ENCODE data around the gene SMYD4. TPM values are rescaled to one million over a fixed set of nuclear protein-coding genes. Genes with fewer than 3 reads are reported as not detected.

Gene SMYD4
- total and polyA plus RNA-seq, 10 donors = 3.8 to 28.1 (median 20.5) TPM

GRCh38 chr17:1807890-1808289 lies 21.8 kb downstream of the SMYD4 start:
- no peak for TF ChIP-seq POLR2AphosphoS5 (IDR thresholded peaks at IDR 0.05)
- TF ChIP-seq, protein P1, sequence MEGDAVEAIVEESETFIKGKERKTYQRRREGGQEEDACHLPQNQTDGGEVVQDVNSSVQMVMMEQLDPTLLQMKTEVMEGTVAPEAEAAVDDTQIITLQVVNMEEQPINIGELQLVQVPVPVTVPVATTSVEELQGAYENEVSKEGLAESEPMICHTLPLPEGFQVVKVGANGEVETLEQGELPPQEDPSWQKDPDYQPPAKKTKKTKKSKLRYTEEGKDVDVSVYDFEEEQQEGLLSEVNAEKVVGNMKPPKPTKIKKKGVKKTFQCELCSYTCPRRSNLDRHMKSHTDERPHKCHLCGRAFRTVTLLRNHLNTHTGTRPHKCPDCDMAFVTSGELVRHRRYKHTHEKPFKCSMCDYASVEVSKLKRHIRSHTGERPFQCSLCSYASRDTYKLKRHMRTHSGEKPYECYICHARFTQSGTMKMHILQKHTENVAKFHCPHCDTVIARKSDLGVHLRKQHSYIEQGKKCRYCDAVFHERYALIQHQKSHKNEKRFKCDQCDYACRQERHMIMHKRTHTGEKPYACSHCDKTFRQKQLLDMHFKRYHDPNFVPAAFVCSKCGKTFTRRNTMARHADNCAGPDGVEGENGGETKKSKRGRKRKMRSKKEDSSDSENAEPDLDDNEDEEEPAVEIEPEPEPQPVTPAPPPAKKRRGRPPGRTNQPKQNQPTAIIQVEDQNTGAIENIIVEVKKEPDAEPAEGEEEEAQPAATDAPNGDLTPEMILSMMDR (IDR thresholded peaks at IDR 0.05 in 8 of 11, conservative IDR thresholded peaks at IDR 0.05 in 3 of 11) = no peak
- H3K4me1 ChIP-seq = no peaks in the 10 kb centered on the region
- DNase-seq = no peak
- intact Hi-C loops (cut with DNase I; ENCODE audit: low total_unique reads) = no loop called here
- peaks cover 5 to 84% (median 25%) of the 10 kb centered on the region in 6 donors for H3K36me3 ChIP-seq
- no peaks in the 10 kb centered on the region for H3K9me3 ChIP-seq
- no peak overlapping the region for H3K4me3 ChIP-seq
- H3K27me3 ChIP-seq (replicated peaks in 1 of 7) = no peaks in the 10 kb centered on the region
- 93 to 96% (median 95%) methylated on average over 6 of the region's 6 CpGs for WGBS, 5 donors
- H3K27ac ChIP-seq = no peak overlapping the region

DNA sequence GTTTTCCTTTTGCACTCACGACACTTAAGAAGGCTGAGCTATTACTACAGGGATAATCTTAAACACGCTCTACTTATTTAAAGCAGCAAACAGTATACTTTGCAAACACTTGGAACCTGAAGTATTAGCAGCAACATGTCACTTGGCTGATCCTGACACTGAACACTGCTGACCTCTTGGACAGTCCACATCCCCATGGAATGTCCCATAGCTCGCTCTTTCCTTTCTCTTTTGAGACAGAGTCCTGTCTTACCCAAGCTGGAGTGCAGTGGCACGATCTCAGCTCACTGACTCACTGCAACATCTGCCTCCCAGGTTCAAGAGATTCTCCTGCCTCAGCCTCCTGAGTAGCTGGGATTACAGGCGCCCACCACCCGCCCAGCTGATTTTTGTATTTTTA lies 26.4 kb downstream of the SMYD4 start:
- intact Hi-C loops (cut with DNase I; ENCODE audit: low total_unique reads) = no loop called here
- Histone ChIP-seq H3K4me1 (no peaks in the 10 kb centered on the region), H3K27ac (no peak overlapping the region), H3K4me3 (no peak overlapping the region), H3K9me3 (no peaks in the 10 kb centered on the region), H3K27me3 (replicated peaks in 1 of 7) (no peaks in the 10 kb centered on the region), H3K36me3 (peaks cover 0 to 88% (median 36%) of the 10 kb centered on the region in 6 donors)
- DNase-seq = peak; percentile 15
- whole genome bisulfite sequencing, 5 donors = 89 to 95% (median 93%) methylated on average over 6 of the region's 6 CpGs
- TF ChIP-seq, protein P1 (IDR thresholded peaks at IDR 0.05 in 8 of 11, conservative IDR thresholded peaks at IDR 0.05 in 3 of 11) = peak in 1 of 11 experiments; percentile 6
- TF ChIP-seq POLR2A (IDR thresholded peaks at IDR 0.05) = no peak

GRCh38 chr17:1802429-1802828 lies 27.3 kb downstream of the SMYD4 start:
- peaks cover 0 to 94% (median 36%) of the 10 kb centered on the region in 6 donors for H3K36me3 ChIP-seq
- no peaks in the 10 kb centered on the region for H3K27me3 ChIP-seq (replicated peaks in 1 of 7)
- H3K4me1 ChIP-seq = no peaks in the 10 kb centered on the region
- intact Hi-C loops (cut with DNase I; ENCODE audit: low total_unique reads) = no loop called here
- no peak overlapping the region for H3K4me3 ChIP-seq
- 91 to 100% (median 94%) methylated on average over 1 of the region's 1 CpG for WGBS, 5 donors
- no peak overlapping the region for H3K27ac ChIP-seq
- no peak for DNase-seq
- TF ChIP-seq POLR2AphosphoS5 (IDR thresholded peaks at IDR 0.05) (no peak), POLR2A (IDR thresholded peaks at IDR 0.05) (no peak)
- TF ChIP-seq, protein P1 (IDR thresholded peaks at IDR 0.05 in 8 of 11, conservative IDR thresholded peaks at IDR 0.05 in 3 of 11) = no peak
- H3K9me3 ChIP-seq = no peaks in the 10 kb centered on the region

DNA sequence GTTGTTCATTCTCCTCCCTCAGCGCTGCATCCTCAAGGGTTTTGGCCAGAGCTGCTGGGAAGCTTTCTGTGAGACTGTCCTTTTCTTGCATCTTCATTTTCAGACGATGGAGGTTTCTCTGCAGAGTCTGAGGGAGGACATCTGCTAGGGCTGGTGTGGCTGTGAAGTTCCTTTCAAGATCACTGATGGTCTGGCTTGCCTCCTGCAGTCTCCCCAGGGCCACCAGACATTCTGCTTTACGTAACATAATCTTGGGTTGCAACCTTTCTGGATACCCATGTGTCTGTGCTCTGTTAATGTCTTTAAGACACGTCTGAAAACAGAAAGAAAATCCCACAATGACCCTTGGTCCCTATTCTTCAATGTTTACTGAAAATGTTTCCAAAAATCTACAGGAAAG lies 29.0 kb downstream of the SMYD4 start:
- no peaks in the 10 kb centered on the region for H3K4me1 ChIP-seq
- no peak for DNase-seq
- intact Hi-C loops (cut with DNase I; ENCODE audit: low total_unique reads) = no loop called here
- no peak overlapping the region for H3K4me3 ChIP-seq
- H3K27me3 ChIP-seq (replicated peaks in 1 of 7) = no peaks in the 10 kb centered on the region
- peaks cover 0 to 92% (median 34%) of the 10 kb centered on the region in 6 donors for H3K36me3 ChIP-seq
- no peaks in the 10 kb centered on the region for H3K9me3 ChIP-seq
- WGBS, 5 donors = 84 to 89% (median 88%) methylated on average over 4 of the region's 4 CpGs
- no peak overlapping the region for H3K27ac ChIP-seq
- no peak for TF ChIP-seq POLR2AphosphoS5 (IDR thresholded peaks at IDR 0.05)
- TF ChIP-seq, protein P1 (IDR thresholded peaks at IDR 0.05 in 8 of 11, conservative IDR thresholded peaks at IDR 0.05 in 3 of 11) = no peak
- TF ChIP-seq POLR2A (IDR thresholded peaks at IDR 0.05) = no peak

Measured in spleen (tissue), 11 donors.